Measurements from ENCODE around the gene SLC4A1AP. TPM values are rescaled to one million over a fixed set of nuclear protein-coding genes. Genes with fewer than 3 reads are reported as not detected.

SLC4A1AP gene
- total RNA-seq, 1 donor from 2014 or later = 18.7 TPM

DNA sequence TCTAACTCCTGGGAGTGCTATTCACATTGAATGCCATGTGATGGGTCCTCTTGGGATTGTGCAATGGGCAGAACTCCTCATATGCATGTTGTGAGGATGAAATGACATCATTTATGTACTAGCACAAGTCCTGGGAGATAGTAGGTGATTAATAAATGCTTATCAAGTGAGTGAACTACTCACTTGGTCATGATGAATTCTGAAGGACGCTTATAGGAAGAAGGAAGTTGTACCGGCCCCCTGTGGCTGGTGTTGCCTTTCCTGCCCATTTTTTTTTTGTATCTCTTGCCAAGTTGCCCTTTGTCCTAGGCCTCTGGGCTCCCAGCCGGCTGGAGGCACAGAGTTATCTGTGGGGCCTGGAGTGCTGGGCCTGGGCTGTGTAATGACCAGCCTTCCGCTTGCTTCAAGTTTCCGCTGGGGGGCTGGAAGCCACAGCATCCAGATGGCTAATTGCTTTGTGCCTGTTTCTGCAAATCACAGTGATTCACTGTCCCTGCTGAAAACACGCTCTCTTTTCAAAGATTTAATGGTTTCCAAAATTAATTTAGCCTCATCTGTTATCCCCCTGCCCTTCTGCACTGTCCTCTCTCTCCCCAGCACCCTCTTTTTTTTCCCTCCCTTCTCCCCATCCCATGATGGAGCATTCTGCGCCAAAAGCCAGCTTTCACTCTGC lies 74.1 kb downstream of the SLC4A1AP start:
- TF ChIP-seq, protein P1, sequence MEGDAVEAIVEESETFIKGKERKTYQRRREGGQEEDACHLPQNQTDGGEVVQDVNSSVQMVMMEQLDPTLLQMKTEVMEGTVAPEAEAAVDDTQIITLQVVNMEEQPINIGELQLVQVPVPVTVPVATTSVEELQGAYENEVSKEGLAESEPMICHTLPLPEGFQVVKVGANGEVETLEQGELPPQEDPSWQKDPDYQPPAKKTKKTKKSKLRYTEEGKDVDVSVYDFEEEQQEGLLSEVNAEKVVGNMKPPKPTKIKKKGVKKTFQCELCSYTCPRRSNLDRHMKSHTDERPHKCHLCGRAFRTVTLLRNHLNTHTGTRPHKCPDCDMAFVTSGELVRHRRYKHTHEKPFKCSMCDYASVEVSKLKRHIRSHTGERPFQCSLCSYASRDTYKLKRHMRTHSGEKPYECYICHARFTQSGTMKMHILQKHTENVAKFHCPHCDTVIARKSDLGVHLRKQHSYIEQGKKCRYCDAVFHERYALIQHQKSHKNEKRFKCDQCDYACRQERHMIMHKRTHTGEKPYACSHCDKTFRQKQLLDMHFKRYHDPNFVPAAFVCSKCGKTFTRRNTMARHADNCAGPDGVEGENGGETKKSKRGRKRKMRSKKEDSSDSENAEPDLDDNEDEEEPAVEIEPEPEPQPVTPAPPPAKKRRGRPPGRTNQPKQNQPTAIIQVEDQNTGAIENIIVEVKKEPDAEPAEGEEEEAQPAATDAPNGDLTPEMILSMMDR (IDR thresholded peaks at IDR 0.05) = peak; percentile 14
- H3K27ac ChIP-seq = peak overlapping the region; percentile 82
- H3K4me3 ChIP-seq = no peak overlapping the region
- no peaks in the 10 kb centered on the region for H3K27me3 ChIP-seq
- H3K36me3 ChIP-seq = no peaks in the 10 kb centered on the region
- ATAC-seq = peak; percentile 7
- intact Hi-C loops (cut with DNase I) = no loop called here
- H3K4me1 ChIP-seq = peaks cover 36% of the 10 kb centered on the region
- DNase-seq = no peak
- H3K9me3 ChIP-seq = no peaks in the 10 kb centered on the region

DNA sequence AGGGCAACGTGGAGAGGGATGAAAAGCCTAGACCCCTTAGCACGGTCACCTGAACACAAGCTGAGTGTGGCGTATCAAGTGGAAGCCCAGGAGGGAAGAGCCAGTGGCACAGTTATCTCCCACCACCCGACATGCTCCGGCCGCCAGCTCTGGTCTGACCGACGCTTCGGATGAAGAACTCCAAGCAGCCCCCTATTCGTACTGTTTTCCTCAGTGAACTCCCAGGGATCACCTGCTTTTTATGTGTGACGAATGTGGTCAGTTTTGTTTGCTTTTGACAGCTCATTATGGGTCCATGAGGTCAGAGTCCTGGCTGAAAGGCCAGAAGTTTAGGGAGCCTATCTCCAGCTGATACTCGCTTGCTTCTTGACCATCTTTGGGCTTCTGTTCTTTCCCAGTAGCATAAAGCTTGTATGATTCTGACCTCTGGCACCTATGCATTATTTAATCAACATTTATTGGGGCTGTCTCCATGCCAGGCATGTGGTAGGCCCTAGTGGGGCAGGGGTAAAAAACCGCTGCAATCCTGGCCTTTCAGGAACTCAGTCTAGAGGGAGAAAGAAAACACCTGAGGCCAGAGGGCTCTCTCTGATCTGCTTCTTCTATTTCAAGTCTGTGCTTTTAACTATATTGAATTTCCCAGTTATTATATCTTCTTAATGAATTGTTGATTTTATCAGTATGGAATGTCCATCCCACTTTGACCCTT lies 74.8 kb downstream of the SLC4A1AP start:
- no peak overlapping the region for H3K27ac ChIP-seq
- H3K9me3 ChIP-seq = no peaks in the 10 kb centered on the region
- no peaks in the 10 kb centered on the region for H3K36me3 ChIP-seq
- peaks cover 36% of the 10 kb centered on the region for H3K4me1 ChIP-seq
- TF ChIP-seq, protein P1 (IDR thresholded peaks at IDR 0.05) = no peak
- ATAC-seq = no peak
- H3K4me3 ChIP-seq = no peak overlapping the region
- H3K27me3 ChIP-seq = no peaks in the 10 kb centered on the region
- DNase-seq = no peak
- intact Hi-C loops (cut with DNase I) = no loop called here

DNA sequence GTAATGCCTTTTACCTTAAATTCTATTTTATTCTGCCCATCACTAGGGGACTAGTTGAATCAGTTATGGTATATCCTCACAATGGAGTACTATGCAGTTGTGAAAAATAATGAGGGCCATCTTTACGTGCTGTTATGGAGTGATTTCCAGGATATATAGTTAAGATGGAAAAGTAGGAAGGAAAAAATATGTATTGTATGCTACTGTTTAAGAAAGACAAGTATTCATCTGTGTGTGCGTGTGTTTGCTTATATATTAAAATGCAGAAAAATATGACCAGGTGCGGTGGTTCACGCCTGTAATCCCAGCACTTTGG lies 75.3 kb downstream of the SLC4A1AP start:
- DNase-seq = no peak
- Histone ChIP-seq H3K27me3 (no peaks in the 10 kb centered on the region), H3K36me3 (no peaks in the 10 kb centered on the region), H3K4me3 (no peak overlapping the region), H3K27ac (no peak overlapping the region), H3K4me1 (peaks cover 36% of the 10 kb centered on the region), H3K9me3 (no peaks in the 10 kb centered on the region)
- intact Hi-C loops (cut with DNase I) = no loop called here
- TF ChIP-seq, protein P1 (IDR thresholded peaks at IDR 0.05) = no peak
- ATAC-seq = no peak

DNA sequence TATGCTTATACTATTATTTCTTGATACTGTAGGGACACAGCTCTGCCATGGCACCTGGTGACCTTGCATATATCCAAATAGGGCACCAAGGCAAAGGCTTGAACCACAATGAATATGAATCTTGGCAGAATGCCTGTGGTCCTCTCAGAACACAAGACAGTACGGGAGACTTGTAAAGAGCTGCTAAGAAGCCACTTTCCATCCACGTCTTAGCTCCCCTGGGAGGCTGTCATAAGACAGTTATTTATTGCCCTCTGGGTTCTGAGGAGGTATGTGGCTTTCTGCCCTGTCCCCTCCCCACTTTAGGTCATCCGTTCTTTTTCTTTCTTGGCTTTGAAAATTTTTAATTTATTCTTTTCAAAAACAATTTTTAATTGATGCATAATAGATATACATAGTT lies 78.0 kb downstream of the SLC4A1AP start:
- no peak for ATAC-seq
- H3K4me3 ChIP-seq = no peak overlapping the region
- intact Hi-C loops (cut with DNase I) = no loop called here
- H3K4me1 ChIP-seq = peaks cover 17% of the 10 kb centered on the region
- no peak for DNase-seq
- no peaks in the 10 kb centered on the region for H3K36me3 ChIP-seq
- no peaks in the 10 kb centered on the region for H3K9me3 ChIP-seq
- no peak overlapping the region for H3K27ac ChIP-seq
- no peaks in the 10 kb centered on the region for H3K27me3 ChIP-seq
- TF ChIP-seq, protein P1 (IDR thresholded peaks at IDR 0.05) = no peak

DNA sequence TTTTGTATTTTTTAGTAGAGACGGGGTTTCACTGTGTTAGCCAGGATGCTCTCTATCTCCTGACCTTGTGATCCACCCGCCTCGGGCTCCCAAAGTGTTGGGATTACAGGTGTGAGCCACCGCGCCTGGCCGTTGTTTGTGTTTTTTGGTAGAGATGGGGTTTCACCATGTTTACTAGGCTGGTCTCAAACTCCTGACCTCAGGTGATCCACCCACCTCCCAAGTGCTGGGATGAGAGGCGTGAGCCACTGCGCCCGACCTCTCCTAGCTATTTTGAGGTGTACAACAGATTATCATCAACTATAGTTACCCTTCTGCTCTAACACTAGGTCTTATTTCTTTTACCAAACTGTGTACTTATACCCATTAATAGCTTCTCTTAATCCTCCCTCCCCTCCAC lies 78.9 kb downstream of the SLC4A1AP start:
- ATAC-seq = no peak
- H3K27me3 ChIP-seq = no peaks in the 10 kb centered on the region

More for the DNA sequence above, 78.9 kb downstream of the SLC4A1AP start:
- H3K36me3 ChIP-seq = no peaks in the 10 kb centered on the region
- DNase-seq = no peak
- H3K4me1 ChIP-seq = peaks cover 8% of the 10 kb centered on the region
- H3K4me3 ChIP-seq = no peak overlapping the region
- no peak overlapping the region for H3K27ac ChIP-seq
- intact Hi-C loops (cut with DNase I) = no loop called here
- H3K9me3 ChIP-seq = no peaks in the 10 kb centered on the region
- TF ChIP-seq, protein P1 (IDR thresholded peaks at IDR 0.05) = no peak

Other genes starting within 250 kb of the SLC4A1AP start
- 75.8 TPM for gene NRBP1, start 235.3 kb upstream of the SLC4A1AP start, total RNA-seq
- 22.5 TPM for gene KRTCAP3, start 221.5 kb upstream of the SLC4A1AP start, total RNA-seq
- gene IFT172, start 174.1 kb upstream of the SLC4A1AP start, total RNA-seq = 19.2 TPM
- 2.0 TPM for gene FNDC4, start 168.7 kb upstream of the SLC4A1AP start, total RNA-seq
- not detected for gene GCKR, start 167.1 kb upstream of the SLC4A1AP start, total RNA-seq
- 30.8 TPM for gene ZNF512, start 80.8 kb upstream of the SLC4A1AP start, total RNA-seq
- gene CCDC121, start 34.9 kb upstream of the SLC4A1AP start, total RNA-seq = 4.2 TPM
- 23.4 TPM for gene GPN1, start 34.8 kb upstream of the SLC4A1AP start, total RNA-seq
- gene SUPT7L, start 275 bp upstream of the SLC4A1AP start, total RNA-seq = 30.5 TPM
- gene MRPL33, start 107.8 kb downstream of the SLC4A1AP start, total RNA-seq = 79.4 TPM
- gene RBKS, start 226.5 kb downstream of the SLC4A1AP start, total RNA-seq = 1.9 TPM
- 36.2 TPM for gene BABAM2, start 226.8 kb downstream of the SLC4A1AP start, total RNA-seq

Data from upper lobe of right lung (tissue), 1 donor.